ENCODE results near the gene KCNQ1OT1.
"Not testable (repeated sequence)": the region's sequence is repeated elsewhere in the genome, so short reads cannot be mapped to it uniquely, and the experiment has no call there.

The KCNQ1OT1 gene

GRCh38 chr11:2652333-2653197 is 47.2 kb downstream of the KCNQ1OT1 start:
- DNase-seq (ENCODE audit: low spot score): no peak

GRCh38 chr11:2651826-2652271 is 47.9 kb downstream of the KCNQ1OT1 start:
- DNase-seq (ENCODE audit: low spot score): no peak

- no peak for DNase-seq (ENCODE audit: low spot score)
Measured at GRCh38 chr11:2651054-2651617, 48.7 kb downstream of the KCNQ1OT1 start.

- no peak for DNase-seq (ENCODE audit: low spot score)
Measured at GRCh38 chr11:2650343-2650867, 49.4 kb downstream of the KCNQ1OT1 start.

- DNase-seq (ENCODE audit: low spot score): no peak
Measured at GRCh38 chr11:2649848-2650247, 49.9 kb downstream of the KCNQ1OT1 start.

GRCh38 chr11:2649400-2649799 is 50.4 kb downstream of the KCNQ1OT1 start:
- DNase-seq (ENCODE audit: low spot score): no peak

- DNase-seq (ENCODE audit: low spot score): no peak
Measured at GRCh38 chr11:2647953-2648352, 51.8 kb downstream of the KCNQ1OT1 start.

GRCh38 chr11:2647167-2647566 is 52.6 kb downstream of the KCNQ1OT1 start:
- DNase-seq (ENCODE audit: low spot score): no peak

GRCh38 chr11:2645779-2646118 is 54.0 kb downstream of the KCNQ1OT1 start:
- DNase-seq (ENCODE audit: low spot score): no peak

GRCh38 chr11:2644844-2645778 is 54.7 kb downstream of the KCNQ1OT1 start:
- no peak for DNase-seq (ENCODE audit: low spot score)

GRCh38 chr11:2643746-2644145 is 56.0 kb downstream of the KCNQ1OT1 start:
- no peak for DNase-seq (ENCODE audit: low spot score)

- DNase-seq (ENCODE audit: low spot score): no peak
Measured at GRCh38 chr11:2641623-2642022, 58.2 kb downstream of the KCNQ1OT1 start.

GRCh38 chr11:2639763-2640162 is 60.0 kb downstream of the KCNQ1OT1 start:
- DNase-seq (ENCODE audit: low spot score): not testable (repeated sequence)

- no peak for DNase-seq (ENCODE audit: low spot score)
Measured at GRCh38 chr11:2631161-2631560, 68.6 kb downstream of the KCNQ1OT1 start.

GRCh38 chr11:2630679-2631078 is 69.1 kb downstream of the KCNQ1OT1 start:
- DNase-seq (ENCODE audit: low spot score): no peak

- no peak for DNase-seq (ENCODE audit: low spot score)
Measured at GRCh38 chr11:2625183-2625582, 74.6 kb downstream of the KCNQ1OT1 start.

- no peak for DNase-seq (ENCODE audit: low spot score)
Measured at GRCh38 chr11:2621894-2622293, 77.9 kb downstream of the KCNQ1OT1 start.

GRCh38 chr11:2612884-2613571 is 86.8 kb downstream of the KCNQ1OT1 start:
- DNase-seq (ENCODE audit: low spot score): no peak

GRCh38 chr11:2609345-2609744 is 90.4 kb downstream of the KCNQ1OT1 start:
- no peak for DNase-seq (ENCODE audit: low spot score)

- DNase-seq (ENCODE audit: low spot score): no peak
Measured at GRCh38 chr11:2599561-2600189, 100.1 kb downstream of the KCNQ1OT1 start.

- no peak for DNase-seq (ENCODE audit: low spot score)
Measured at GRCh38 chr11:2595204-2595603, 104.6 kb downstream of the KCNQ1OT1 start.
